HG03159 (cell line): Measurements from ENCODE around the gene KIR2DL4.
"Not testable (repeated sequence)": the region's sequence is repeated elsewhere in the genome, so short reads cannot be mapped to it uniquely, and the experiment has no call there.

Source experiments
- ATAC-seq: cut with Tn5 transposase; IDR thresholded peaks from one replicate; pipeline ENCODE4 v1.9.1; 2021; ENCODE audit warnings: mild to moderate bottlenecking, moderate library complexity; ENCODE audit not compliant: unreplicated experiment

The KIR2DL4 gene

DNA sequence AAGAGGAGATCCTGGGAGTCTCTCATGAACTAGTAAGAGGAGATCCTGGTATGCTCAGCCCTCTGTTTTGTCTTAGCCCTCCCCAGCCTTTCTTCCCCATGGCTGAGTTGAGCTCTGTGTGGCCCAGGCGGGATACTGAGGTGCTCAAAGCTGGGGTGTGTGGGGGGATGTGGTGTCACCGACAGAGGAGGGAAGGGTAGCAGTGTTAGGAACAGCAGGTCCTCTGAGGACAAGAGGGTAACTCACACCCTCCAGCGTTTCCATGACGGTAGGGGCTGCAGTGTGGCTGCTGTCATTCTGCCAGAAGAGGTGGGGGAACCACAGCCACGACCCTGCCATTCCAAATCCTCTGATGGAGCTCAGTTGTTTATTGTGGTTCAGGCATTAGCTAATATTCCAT, 691 bp downstream of the KIR2DL4 start:
- no peak for ATAC-seq

DNA sequence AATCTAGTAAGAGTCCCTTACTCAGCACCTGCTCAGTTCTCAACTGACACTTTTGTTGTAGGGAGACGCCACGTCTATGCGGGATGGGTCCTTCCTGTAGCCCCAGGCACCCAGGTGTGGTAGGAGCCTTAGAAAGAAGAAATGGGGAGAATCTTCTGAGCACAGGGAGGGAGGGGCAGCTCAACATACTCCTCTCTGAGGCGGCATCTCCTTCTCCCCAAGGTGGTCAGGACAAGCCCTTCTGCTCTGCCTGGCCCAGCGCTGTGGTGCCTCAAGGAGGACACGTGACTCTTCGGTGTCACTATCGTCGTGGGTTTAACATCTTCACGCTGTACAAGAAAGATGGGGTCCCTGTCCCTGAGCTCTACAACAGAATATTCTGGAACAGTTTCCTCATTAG, 1.2 kb downstream of the KIR2DL4 start:
- ATAC-seq, result no peak

GRCh38 chr19:54805665-54806515, 2.5 kb downstream of the KIR2DL4 start:
- ATAC-seq, result no peak

- no peak for ATAC-seq
These were observed 3.1 kb downstream of the KIR2DL4 start for GRCh38 chr19:54806516-54806838.

- not testable (repeated sequence) for ATAC-seq
These were observed 11.2 kb downstream of the KIR2DL4 start for GRCh38 chr19:54814571-54814970.

GRCh38 chr19:54816251-54816650, 12.8 kb downstream of the KIR2DL4 start, which contains the start of gene KIR3DL1:
Gene KIR3DL1, plus strand, starts transcription at chr19:54816468.
- not testable (repeated sequence) for ATAC-seq

GRCh38 chr19:54817670-54818536, 14.5 kb downstream of the KIR2DL4 start:
- no peak for ATAC-seq

DNA sequence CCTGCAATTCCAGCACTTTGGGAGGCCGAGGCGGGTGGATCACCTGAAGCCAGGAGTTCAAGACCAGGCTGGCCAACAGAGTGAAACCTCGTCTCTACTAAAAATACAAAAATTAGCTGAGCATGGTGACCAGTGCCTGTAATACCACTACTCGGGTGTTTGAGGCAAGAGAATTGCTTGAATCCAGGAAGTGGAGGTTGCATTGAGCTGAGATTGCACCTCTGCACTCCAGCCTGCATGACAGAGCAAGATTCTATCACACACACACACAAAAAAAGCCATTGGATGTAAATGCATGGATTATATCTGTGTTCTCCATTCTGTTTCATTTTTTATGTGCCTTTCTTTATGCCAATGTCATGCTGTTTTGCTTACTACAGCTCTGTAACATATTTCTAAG, 21.0 kb downstream of the KIR2DL4 start:
- not testable (repeated sequence) for ATAC-seq

- not testable (repeated sequence) for ATAC-seq
These were observed 21.9 kb downstream of the KIR2DL4 start for GRCh38 chr19:54825326-54825725.

DNA sequence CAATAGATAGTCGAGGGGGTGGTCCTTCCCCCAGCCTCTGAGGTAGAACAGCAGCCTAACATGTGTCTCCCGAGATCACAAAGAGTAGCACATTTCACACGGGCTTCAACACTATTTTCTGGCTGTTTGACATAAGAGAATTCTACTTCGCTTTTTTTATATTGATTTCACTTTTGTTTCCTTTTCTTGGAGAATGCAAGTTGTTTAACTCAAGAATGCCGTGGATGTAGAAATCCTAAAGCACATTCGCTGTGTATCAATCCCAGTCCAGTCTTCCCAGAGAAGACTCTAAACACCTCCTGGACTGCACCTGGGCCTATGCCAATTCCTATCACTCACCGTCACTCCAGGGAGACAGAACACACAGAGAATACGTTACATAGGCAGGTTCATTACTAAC, 24.7 kb downstream of the KIR2DL4 start:
- ATAC-seq, result not testable (repeated sequence)

DNA sequence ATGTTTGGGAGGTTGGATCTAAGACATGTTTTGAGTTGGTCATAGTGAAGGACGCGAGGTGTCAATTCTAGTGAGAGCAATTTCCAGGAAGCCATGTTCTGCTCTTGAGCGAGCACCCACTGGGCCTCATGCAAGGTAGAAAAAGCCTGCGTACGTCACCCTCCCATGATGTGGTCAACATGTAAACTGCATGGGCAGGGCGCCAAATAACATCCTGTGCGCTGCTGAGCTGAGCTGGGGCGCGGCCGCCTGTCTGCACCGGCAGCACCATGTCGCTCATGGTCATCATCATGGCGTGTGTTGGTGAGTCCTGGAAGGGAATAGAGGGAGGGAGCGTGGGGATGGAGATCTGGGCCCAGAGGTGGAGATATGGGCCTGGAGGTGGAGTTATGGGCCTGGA, 29.1 kb downstream of the KIR2DL4 start, which contains the start of gene KIR2DS4:
Gene KIR2DS4, plus strand, starts transcription at position 181 of the 400 bp plus-strand sequence.
- ATAC-seq, result not testable (repeated sequence)

DNA sequence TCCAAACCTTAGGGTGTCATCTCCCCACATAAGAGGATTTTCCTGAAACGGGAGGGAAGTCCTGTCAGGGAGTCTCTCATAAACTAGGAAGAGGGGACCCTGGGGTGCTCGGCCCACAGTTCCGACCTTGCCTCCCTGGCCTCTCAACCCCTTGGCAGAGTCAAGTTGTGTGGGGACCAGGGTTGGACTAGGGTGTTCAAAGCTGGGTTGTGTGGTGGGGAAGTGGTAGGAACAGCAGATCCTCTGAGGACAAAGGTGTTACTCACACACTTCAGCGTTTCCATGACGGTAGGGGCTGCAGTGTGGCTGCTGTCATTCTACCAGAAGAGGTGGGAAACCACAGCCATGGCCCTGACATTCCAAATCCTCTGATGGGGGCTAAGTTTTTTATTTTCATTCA, 31.7 kb downstream of the KIR2DL4 start:
- not testable (repeated sequence) for ATAC-seq

- not testable (repeated sequence) for ATAC-seq
These were observed 34.1 kb downstream of the KIR2DL4 start for GRCh38 chr19:54837522-54837921.

DNA sequence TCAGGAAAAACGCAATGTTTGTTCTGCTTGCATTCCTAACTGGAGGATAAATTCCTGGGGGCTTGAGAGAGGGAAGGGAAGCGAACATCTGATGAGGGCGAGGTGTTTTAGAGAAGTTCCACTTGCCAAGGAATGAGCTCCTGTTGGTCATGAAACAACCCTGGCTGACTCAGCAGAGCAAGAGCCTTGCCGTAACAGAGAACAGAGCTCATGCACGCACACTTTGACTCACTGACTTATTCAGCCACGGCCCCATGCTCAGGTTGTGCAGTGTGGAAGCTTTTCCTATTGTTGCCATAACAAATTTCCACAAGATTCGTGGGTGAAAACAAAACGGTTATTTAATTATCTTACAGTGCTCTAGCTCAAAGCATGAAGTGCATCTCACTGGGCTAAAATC, 39.8 kb downstream of the KIR2DL4 start:
- ATAC-seq, result not testable (repeated sequence)

DNA sequence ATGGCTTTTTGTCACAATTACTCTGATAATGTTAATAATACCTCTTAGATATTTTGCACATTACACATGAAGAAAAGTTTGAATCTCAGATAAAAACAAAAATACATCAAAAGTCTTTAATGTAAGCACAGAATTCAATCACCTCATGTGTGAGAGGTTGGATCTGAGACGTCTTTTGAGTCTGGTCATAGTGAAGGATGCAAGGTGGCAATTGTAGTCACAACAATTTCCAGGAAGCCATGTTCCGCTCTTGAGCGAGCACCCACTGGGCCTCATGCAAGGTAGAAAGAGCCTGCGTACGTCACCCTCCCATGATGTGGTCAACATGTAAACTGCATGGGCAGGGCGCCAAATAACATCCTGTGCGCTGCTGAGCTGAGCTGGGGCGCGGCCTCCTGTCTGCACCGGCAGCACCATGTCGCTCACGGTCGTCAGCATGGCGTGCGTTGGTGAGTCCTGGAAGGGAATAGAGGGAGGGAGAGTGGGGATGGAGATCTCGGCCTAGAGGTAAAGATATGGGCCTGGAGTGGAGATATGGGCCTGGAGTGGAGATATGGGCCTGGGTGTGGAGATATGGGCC, 46.7 kb downstream of the KIR2DL4 start, which contains the start of gene KIR3DL2:
Gene KIR3DL2, plus strand, starts transcription at position 383 of the 580 bp plus-strand sequence. Its CDS starts 33 bp downstream, at position 416.
- not testable (repeated sequence) for ATAC-seq

DNA sequence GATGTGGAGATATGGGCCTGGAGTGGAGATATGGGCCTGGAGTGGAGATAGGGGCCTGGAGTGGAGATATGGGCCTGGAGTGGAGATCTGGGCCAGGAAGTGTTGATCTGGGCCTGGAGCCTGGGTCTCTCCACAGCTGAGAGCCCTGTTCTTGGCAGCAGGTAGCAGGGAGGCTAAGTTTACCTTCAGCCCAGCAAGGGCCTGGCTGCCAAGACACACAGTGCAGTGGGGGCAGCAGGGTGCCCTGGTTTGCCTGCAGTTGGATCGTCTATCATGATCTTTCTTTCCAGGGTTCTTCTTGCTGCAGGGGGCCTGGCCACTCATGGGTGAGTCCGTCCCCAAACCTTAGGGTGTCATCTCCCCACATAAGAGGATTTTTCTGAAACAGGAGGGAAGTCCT, 47.5 kb downstream of the KIR2DL4 start:
- no peak for ATAC-seq

- no peak for ATAC-seq
These were observed 47.9 kb downstream of the KIR2DL4 start for GRCh38 chr19:54851353-54851752.

DNA sequence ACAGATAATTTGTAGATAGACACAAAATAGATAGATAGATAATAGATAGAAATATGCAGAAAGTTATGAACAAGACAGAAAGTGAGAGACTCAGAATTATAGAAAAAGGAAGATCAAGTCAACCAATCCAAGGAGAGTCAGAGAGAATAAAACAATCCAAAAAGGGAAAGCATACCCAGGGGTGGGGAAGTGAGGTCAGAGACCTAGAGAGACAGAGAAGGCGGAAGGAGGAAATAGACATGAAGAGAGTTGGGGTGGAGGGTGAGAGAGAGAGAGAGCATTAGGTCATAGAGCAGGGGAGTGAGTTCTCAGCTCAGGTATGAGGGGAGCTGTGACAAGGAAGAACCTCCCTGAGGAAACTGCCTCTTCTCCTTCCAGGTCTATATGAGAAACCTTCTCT, 51.8 kb downstream of the KIR2DL4 start:
- not testable (repeated sequence) for ATAC-seq

GRCh38 chr19:54858476-54858875, 55.1 kb downstream of the KIR2DL4 start:
- ATAC-seq, result not testable (repeated sequence)

DNA sequence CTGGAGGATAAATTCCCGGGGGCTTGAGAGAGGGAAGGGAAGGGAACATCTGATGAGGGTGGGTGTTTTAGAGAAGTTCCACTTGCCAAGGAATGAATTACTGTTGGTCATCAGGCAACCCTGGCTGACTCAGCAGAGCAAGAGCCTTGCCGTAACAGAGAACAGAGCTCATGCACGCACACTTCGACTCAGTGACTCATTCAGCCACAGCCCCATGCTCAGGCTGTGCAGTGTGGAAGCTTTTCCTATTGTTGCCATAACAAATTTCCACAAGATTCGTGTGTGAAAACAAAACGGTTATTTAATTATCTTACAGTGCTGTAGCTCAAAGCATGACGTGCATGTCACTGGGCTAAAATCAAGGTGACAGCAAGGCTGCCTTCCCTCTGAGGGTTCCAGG, 56.0 kb downstream of the KIR2DL4 start:
- not testable (repeated sequence) for ATAC-seq

DNA sequence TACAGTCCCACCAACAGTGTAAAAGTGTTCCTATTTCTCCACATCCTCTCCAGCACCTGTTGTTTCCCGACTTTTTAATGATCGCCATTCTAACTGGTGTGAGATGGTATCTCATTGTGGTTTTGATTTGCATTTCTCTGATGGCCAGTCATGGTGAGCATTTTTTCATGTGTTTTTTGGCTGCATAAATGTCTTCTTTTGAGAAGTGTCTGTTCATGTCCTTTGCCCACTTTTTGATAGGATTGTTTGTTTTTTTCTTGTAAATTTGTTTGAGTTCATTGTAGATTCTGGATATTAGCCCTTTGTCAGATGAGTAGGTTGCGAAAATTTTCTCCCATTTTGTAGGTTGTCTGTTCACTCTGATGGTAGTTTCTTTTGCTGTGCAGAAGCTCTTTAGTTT, 60.0 kb downstream of the KIR2DL4 start:
- ATAC-seq, result not testable (repeated sequence)
